Renal cortical epithelial cell (primary cell): ENCODE results near the gene NAMPT. TPM values are rescaled to one million over a fixed set of nuclear protein-coding genes. Genes with fewer than 3 reads are reported as not detected.
"Not testable (repeated sequence)": the region's sequence is repeated elsewhere in the genome, so short reads cannot be mapped to it uniquely, and the experiment has no call there.

ENCODE experiments used
- DNase-seq: peaks from one replicate; pipeline ENCODE4 v3.0.0-alpha.2; 2011; ENCODE audit warnings: low read depth
- total RNA-seq: library from RNA; depleted of rRNA; stranded (reverse); fragments of >200 nt; gene quantifications from 2 replicates; pipeline ENCODE4 v1.2.3, GENCODE V29; 2014

NAMPT gene
- 154 and 209 TPM in 2 replicates for total RNA-seq

DNA sequence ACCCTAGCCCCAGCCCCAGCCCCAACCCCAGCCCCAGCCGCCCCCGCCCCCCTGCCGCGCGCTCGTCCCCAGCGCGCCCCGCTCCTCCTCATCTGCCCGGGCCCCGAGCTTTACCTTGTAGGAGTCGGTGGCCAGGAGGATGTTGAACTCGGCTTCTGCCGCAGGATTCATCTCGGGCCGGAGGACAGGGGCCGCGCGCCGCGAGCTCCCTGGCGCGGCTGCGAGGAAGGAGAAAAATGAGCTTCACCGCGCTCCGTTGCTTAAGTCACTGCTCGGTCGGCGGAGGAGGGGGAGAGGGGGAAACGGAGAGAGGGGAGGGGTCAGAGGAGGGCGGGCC lies at the start of gene NAMPT:
TSS of gene NAMPT (minus strand) at position 270 of the 337 bp plus-strand sequence. CDS start at position 171, 99 bp downstream.
- DNase-seq: no peak

DNA sequence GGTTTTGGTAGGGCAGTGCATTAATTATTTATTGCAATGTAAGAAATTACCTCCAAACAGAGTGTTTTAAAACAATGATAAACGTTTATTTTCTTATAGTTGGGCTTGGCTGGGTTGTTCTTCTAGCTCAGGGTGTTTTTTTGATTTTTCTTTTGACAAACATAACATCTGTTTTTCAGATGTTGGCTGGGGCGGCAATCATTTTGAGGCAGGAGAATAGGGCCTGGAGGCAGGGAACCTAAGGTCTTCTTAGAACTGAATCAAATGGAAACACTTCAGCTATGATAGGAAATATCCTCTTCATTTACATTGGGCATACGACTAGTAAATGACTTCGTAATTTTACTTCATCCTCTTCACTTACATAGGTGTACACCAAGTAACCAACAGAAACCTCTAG lies 47.4 kb upstream of the NAMPT start:
- DNase-seq: no peak

DNA sequence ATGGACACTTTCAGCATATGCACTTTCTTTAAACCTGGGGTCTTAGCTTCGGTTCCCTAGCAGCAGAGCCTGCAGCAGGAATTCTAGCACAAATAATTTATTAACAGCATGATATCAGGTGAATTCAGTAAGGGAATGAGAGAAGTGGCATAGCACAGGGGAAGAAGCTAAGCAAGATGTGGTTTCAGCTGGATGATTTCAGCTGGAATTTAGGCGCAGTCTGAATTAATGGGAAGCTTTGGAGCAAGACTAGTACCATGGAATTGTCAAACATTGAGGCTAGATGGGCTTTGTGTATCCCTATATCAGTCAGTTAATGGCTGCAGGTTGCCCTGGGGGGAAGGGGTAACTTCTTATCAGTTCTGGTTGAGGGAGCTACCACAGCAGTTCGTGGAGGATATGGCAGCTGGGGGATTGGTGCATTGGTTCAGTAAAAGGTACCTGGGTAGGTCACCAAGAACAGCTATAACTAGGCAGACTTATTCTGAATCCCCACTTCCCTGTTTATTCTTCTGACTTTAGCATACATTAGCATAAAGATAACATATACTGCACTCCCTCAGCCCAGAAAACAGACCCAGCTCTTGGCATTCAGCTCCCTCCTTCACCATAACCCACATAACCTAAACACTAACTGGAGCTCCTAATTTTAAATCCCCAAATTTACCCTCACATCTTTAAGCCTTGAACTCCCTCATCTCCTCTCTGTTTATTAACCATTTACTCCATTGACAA lies 46.8 kb upstream of the NAMPT start:
- DNase-seq: peak; percentile 43

DNA sequence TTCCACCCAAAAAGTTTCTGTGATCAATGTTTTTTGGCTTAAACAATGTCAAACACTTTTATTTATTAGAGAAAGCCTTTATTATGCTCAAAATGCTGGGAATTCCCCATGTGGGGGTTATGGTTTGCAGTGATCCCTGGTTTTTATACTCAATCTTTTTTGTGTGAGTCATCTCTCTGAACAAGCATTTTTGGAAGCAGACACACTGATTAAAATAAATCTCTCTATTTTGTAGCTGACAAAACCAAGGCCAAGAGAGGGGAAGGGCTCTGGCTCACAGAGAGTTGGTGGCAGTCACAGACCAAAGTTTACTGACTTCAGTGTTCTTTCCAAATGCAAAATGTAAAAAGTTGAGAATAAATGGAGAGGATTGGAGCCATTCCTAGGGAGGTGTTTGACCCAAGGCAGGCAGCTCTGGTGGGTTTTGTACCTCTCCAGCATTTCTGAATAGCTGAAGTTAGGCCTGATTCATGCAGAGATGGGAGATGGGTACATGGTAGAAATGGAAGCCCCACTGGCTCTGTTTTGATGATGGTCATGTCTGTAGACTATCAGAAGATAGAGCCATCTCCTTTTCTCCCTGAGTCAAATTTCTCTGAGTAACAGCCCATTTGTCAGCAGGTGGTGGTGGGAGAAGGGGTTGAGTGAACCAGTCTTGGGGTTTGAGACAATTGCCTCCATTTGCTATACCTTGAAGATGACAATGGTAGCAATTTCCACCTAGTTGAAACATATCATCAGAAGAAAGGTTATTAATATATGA lies 45.4 kb upstream of the NAMPT start:
- DNase-seq: peak; percentile 74

DNA sequence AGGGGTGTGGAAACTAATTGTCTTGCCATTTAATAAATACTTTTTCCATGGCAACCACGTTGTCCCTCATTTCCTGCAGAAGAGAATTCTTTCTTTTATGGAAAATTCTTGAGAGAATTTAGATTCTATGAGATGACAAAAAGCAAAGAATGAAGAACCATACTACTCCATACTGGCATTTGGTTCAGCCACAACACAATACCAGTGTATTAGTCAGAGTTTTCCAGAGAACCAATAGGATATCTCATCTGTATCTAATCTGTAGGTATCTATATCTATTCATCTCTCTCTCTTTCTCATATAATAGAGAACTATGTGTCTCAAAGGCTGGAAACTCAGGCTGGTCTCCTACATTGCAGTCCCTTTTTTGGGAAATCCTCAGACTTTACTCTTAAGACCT lies 44.6 kb upstream of the NAMPT start:
- DNase-seq: no peak

DNA sequence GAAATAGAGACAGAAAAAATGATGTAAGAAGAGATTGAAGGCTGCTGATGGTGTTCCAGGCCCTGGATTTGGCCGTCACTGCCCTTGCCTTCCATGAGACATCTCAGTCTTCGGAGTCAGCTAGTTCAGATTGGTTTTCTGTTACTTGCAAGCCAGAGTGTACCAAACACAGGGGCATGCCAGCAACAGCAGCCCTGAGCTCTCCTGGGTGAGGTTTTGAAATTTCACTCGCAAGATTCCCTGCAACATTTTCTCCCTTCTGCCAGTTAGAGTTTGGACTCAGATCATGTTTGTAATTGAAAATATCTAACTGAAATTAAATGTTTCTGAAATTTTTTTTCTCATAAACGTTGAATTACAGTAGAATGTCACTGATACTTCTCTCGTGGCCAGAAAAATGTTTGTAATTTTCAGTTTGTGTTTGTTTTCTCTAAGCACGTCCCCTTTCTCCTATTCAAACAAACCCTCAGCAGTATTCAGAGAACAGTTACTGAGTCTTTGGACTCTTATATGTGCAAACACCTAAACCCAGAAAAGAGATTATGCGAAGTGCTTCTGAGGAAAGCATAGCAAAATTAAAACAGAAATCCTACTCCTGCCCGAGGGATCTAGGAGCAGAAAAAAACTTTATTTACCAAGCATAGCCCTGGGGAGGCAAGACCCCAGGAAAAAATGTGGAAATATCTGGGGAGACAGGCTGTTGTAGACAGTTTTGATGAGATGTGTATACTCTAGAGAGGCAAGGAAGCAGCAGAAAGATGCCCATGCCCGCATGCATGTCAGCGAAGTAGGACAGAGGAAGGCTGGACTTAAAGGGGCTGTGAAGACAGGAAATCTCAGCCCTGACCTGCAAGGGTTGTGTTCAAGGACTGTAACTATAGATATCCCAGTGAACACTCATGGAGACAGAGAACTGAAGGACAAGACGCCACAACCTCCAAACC lies 43.0 kb upstream of the NAMPT start:
- no peak for DNase-seq

DNA sequence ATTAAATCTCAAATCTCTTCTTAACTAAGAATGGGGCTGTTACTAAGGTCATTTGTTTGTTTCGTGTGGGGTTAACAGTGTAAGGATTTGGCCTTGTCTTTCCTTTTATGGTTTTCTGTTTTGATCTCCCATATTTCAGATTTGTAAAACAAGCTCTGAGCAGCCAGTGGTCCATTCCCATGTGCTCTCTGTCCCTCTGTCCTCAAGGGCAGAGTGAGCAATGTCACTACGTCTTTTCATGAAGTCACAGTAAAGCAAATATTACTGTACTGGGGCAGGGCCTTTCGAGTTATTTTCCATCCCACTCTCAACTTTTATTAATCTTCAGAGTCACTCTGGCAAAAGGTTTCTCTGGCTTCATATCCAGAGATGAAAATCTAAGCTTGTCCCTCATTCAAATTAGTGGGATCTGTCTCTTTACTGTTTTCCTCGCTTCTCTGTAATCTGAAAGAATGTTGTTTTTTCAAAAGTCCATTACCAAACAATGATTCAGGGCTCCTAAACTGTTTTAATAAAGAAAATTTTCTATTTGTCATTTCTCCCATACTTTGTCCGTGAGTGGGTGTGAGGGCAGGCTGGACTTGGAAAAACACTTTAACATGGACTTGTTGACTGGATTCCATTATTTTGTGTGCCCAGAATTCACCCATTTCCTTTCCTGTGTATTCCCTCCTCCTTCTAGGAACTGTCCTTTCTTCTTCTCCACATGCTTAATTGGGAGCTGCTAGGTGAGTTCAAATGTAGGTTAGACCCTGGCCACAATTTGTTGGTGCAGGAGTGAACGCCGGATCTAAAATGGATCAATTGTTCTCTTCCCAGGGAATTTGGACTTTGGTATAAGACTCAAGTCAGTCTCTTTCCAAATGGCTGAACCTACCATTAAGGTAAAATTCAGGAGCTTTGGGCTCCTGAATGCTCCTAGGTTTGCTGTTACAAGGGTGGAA lies 42.1 kb upstream of the NAMPT start:
- DNase-seq: no peak

DNA sequence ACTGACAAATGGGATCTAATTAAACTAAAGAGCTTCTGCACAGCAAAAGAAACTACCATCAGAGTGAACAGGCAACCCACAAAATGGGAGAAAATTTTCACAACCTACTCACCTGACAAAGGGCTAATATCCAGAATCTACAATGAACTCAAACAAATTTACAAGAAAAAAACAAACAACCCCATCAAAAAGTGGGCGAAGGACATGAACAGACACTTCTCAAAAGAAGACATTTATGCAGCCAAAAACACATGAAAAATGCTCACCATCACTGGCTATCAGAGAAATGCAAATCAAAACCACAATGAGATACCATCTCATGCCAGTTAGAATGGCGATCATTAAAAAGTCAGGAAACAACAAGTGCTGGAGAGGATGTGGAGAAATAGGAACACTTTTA lies 39.7 kb upstream of the NAMPT start:
- not testable (repeated sequence) for DNase-seq

DNA sequence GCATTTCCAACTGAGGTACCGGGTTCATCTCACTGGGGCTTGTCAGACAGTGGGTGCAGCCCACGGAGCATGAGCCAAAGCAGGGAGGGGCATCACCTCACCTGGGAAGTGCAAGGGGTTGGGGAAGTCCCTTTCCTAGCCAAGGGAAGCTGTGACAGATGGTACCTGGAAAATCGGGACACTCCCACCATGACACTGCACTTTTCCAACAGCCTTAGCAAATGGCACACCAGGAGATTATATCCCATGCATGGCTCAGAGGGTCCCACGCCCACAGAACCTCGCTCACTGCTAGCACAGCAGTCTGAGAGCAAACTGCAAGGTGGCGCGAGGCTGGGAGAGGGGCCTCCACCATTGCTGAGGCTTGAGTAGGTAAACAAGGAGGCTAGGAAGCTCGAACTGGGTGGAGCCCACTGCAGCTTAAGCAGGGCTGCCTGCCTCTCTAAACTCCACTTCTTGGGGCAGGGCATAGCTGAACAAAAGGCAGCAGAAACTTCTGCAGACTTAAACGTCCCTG lies 35.5 kb upstream of the NAMPT start:
- DNase-seq: not testable (repeated sequence)

DNA sequence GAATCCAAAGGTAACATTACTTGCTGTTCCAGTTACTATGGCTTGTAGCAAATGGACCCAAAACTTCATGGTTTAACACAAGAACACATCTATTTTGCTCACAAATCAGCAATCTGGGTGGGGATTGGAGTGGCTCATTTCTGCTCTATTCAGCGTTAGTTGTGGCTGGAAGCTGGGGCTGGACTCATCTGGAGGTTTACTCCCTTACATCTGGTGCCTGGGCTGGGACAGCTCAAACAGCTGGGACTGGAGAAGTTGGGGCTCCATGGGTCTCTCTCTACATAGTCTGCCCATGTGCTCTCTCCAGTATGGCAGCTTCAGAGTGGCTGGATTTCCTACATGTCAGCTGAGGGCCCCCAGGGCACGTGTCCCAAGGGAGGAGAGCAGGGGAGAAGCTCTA lies 33.7 kb upstream of the NAMPT start:
- no peak for DNase-seq

DNA sequence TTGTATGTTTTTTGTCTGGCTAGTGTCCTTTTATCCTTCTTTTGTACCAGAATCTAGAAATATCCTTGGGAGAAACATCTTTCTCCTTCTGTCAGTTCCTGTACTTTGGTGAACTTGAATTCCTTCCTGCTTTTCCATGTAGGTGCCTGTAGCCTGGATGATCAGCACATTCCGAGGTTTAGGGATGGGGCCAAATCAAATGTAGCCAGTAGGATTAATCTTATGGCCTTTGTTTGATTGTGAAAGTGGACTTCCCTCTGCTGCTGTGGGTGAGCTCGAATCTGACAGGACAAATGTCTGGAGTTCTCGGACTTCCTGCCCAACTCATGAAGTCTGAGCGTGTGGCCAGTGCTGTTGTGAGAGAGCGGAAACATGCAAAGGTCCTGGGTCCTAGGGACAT lies 33.2 kb upstream of the NAMPT start:
- DNase-seq: peak; percentile 56

DNA sequence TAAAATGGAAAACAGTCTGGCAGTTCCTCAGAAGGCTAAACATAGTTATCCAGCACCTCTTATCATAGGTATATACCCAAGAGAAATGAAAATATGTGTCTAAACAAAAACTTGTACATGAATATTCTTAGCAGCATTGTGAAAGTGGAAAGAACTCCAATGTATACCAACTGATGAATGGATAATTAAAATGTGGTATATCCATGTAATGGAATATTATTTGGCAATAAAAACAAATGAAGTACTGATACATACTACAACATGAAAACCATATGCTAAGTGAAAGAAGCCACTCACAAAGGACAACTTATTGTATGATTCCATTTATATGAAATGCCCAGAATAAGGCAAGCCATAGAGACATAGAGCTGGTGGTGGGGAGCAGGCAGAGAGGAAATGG lies 32.2 kb upstream of the NAMPT start:
- DNase-seq: no peak

DNA sequence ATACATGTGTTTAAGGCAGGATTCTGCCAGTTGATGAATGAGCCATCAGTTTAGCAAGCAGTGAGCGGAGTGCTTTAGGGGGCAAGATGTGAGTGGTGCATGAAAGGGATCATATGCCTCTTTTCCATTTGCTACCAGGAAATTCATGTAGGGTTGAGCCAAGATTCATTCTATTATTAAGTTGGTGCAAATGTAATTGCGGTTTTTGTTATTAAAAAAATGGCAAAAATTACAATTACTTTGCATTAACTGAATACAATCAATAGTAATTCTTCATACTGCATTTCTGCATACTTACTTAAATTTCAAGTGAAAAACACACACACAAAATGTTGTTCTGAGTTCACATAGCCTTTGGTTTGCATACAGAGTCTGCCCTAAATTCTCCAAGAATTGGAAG lies 30.1 kb upstream of the NAMPT start:
- no peak for DNase-seq

DNA sequence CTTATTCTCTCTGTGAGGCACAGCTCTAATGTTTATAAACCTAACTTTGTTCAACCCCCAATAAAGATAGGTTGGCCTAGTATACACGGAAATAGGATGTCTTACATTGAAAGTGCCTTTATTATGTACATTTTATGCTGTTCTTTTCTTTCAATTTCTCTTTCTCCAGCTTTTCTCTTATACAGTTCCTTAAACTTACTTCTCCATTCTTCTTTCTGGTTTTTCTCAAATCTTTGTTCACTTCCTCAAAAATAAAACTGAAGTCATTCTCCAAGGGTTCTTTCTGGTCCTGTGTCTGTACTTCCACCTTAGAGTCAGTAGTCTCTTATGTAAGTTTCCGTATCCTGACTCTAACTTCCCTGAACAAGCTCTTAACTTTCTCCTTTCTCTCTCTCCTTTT lies 29.2 kb upstream of the NAMPT start:
- no peak for DNase-seq

DNA sequence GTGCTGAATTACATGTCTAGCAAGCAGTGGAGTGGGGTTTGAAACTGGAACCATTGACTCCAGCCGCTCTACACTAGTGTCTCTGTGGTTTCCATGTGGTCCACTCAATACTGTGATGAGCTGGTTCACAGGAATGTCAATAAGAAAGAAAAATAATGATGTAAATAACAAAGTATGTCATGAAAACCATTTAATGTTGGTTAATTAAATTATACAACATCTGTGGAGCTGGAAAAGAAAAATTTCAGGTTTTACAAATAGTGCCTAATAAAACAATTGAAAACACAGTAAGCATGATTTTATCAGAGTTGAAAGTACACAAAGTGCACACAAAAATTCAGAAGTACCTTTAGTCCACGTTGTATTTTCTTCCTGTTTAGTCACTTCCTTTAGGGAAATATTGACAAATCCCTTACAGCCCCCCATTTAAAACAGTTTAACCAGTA lies 28.7 kb upstream of the NAMPT start:
- peak; percentile 86 for DNase-seq

DNA sequence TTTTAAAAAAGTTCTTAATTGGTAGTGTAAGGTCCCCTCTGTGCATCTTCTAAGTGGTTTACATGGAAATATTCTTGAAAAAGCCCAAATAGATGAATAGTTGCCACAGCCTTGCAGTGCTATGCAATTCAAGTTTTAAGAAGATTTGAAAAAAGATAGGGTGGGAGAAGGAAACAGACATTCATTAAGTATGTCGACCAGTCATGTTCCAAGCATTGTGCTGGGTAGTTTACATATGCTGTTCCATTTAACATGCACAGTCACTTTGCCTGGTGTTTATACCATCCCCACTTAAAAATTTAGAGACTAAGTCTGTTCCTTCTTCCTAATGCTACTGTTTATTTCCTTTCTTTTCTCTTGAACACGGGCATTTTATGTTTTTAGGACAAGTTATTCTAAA lies 28.1 kb upstream of the NAMPT start:
- DNase-seq: no peak

DNA sequence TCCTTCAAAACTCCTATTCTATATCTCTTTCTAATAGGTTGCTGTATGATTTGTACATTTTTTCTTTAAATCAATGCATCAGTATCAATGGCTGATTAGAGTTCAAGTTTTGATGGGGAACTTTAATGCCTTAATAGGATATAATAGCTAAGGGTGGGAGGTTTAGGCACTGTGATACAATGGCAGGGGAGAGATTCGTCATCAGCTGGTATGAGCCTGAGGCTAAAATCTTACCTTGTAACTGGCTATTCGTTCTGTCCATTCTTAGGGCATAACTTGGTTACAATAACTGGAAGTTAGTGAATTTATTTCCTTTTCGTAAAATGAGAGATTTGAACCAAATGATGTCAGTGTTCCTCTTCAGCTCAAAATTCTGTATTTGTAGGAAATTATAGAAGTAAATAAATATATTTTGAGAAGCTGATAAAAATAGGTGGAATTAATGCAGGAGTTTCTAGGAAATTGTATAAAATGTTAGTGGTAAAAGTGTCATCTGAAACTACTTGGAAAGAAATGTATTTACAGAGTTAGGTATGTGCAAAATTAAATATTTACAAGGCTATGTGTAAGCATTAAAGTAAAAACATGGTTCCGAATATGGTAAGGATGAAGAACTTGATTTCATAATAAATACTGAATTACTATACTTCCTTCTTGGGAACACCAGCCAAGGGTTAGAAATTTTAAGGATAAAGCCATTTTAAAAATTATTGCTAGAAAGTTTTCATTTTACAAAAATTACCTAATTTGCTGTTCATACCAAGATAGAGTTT lies 27.5 kb upstream of the NAMPT start:
- DNase-seq: no peak

DNA sequence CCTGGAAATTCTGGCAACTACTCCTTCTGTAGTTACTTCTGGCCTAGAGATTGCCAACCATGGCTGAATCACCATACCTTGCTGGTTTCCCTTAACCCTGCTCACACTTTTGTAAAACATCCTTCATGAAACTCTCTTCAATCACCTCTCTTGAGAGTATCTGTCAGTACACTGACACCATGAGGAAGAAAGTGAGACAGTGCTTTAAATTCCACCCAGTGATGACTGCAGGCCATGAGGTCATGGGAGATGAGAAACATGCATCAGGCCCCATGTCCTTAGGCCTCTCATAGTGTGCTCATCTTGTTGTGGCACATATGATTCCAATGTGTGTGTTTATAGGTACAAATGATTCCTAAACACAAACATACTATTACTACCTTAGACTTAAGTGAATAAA lies 24.6 kb upstream of the NAMPT start:
- no peak for DNase-seq

DNA sequence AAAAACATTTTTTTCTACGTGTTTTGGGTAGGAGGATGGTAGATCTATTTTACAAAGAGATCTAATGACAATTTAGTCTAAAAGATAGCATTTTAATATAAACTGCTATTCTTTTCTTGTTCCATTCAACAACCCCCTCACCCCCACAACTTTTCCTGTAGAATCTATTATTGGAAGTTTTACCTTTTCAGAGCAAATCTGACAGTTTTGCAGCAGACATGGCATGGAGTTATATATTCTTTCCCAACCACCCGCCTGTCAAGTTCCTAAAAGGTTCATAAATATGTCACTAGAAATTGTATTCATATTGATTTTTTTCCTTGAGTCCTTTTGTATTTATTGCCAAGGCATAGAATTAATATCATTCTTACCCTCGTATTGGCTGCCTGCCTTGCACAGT lies 21.5 kb upstream of the NAMPT start:
- no peak for DNase-seq

DNA sequence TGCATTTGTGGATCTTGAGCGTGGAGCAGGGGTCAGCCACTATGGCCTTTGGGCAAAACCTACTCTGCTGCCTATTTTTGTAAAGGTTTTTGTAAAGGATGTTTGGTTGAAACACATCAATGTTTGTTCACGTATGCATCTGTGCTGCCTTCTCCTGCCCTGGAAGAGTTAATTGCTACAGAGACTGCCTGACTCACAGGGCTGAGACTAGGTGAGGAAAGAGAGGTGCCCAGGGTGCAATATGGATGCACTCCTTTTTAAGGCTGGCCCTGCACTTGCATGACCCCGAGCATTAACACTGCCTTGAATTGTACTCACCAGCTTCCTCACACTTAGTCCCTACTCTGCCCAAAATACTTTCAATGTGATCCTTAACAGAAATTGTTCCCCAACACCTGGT lies 20.9 kb upstream of the NAMPT start:
- no peak for DNase-seq
